Mesendoderm (in vitro differentiated cells): ENCODE results near the gene SLC45A2.

Experiments
- DNase-seq: peaks from one replicate; pipeline ENCODE4 v3.0.0; 2013
- H2AK5ac ChIP-seq: 2 replicates; pipeline ENCODE4 v1.6.1; 2013; ENCODE audit warnings: low read length, inconsistent platforms
- H2BK120ac ChIP-seq: 2 replicates; pipeline ENCODE4 v1.6.1; 2013; ENCODE audit warnings: low read depth, mild to moderate bottlenecking, low read length, moderate library complexity, mixed read lengths
- H2BK15ac ChIP-seq: replicated peaks from 2 replicates; pipeline ENCODE4 v1.6.1; 2013; ENCODE audit warnings: low read depth, mild to moderate bottlenecking, moderate library complexity
- H2BK5ac ChIP-seq: 2 replicates; pipeline ENCODE4 v1.6.1; 2013; ENCODE audit warnings: low read length, inconsistent platforms
- H3K18ac ChIP-seq: 2 replicates; pipeline ENCODE4 v1.6.1; 2013; ENCODE audit warnings: mild to moderate bottlenecking, low read length, mixed read lengths
- H3K23ac ChIP-seq: one replicate; pipeline ENCODE4 v1.6.1; 2013; ENCODE audit warnings: low read length
- H3K27ac ChIP-seq: 2 replicates; pipeline ENCODE4 v1.5.1; 2013; ENCODE audit warnings: low read depth, mild to moderate bottlenecking, inconsistent platforms, low read length, moderate library complexity
- H3K27me3 ChIP-seq: 2 replicates; pipeline ENCODE4 v1.6.1; 2013; ENCODE audit warnings: low read length, control low read depth, mild to moderate bottlenecking, inconsistent platforms; ENCODE audit not compliant: insufficient read depth, poor library complexity
- H3K36me3 ChIP-seq: 2 replicates; pipeline ENCODE4 v1.6.1; 2013; ENCODE audit warnings: low read length, inconsistent platforms; ENCODE audit not compliant: control insufficient read depth, insufficient read depth
- H3K4ac ChIP-seq: one replicate; pipeline ENCODE4 v1.6.1; 2013; ENCODE audit warnings: low read depth, mild to moderate bottlenecking, low read length, moderate library complexity
- H3K4me1 ChIP-seq: 2 replicates; pipeline ENCODE4 v1.6.1; 2013; ENCODE audit warnings: low read depth, low read length, inconsistent platforms; ENCODE audit not compliant: control insufficient read depth
- H3K4me2 ChIP-seq: 2 replicates; pipeline ENCODE4 v1.6.1; 2013; ENCODE audit warnings: low read length
- H3K4me3 ChIP-seq: 2 replicates; pipeline ENCODE4 v1.5.1; 2013; ENCODE audit warnings: mild to moderate bottlenecking, low read length
- H3K56ac ChIP-seq: one replicate; pipeline ENCODE4 v1.6.1; 2013; ENCODE audit warnings: low read length
- H3K79me1 ChIP-seq: 2 replicates; pipeline ENCODE4 v1.6.1; 2013; ENCODE audit warnings: low read length, inconsistent platforms
- H3K79me2 ChIP-seq: 2 replicates; pipeline ENCODE4 v1.6.1; 2013; ENCODE audit warnings: mild to moderate bottlenecking, low read length; ENCODE audit not compliant: control insufficient read depth, insufficient read depth
- H3K9ac ChIP-seq: 2 replicates; pipeline ENCODE4 v1.6.1; 2013; ENCODE audit warnings: low read length, inconsistent platforms
- H4K5ac ChIP-seq: one replicate; pipeline ENCODE4 v1.6.1; 2013; ENCODE audit warnings: low read length
- H4K8ac ChIP-seq: one replicate; pipeline ENCODE4 v1.6.1; 2013; ENCODE audit warnings: low read depth, mild to moderate bottlenecking, control low read depth, low read length, moderate library complexity
- WGBS: extraction: QIAGEN DNeasy Blood & Tissue Kit; methylation state at CpG from one replicate; pipeline ENCODE4 v1.1.7; 2013; ENCODE audit warnings: low lambda C conversion rate, missing lambda C conversion rate; ENCODE audit not compliant: insufficient coverage; ENCODE audit errors: extremely low coverage; 5-methylcytosine and 5-hydroxymethylcytosine counted together

SLC45A2 gene

DNA sequence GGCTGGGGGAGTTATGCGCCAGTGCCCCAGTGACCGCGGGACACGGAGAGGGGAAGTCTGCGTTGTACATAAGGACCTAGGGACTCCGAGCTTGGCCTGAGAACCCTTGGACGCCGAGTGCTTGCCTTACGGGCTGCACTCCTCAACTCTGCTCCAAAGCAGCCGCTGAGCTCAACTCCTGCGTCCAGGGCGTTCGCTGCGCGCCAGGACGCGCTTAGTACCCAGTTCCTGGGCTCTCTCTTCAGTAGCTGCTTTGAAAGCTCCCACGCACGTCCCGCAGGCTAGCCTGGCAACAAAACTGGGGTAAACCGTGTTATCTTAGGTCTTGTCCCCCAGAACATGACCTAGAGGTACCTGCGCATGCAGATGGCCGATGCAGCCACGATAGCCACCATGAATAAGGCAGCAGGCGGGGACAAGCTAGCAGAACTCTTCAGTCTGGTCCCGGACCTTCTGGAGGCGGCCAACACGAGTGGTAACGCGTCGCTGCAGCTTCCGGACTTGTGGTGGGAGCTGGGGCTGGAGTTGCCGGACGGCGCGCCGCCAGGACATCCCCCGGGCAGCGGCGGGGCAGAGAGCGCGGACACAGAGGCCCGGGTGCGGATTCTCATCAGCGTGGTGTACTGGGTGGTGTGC lies 48.0 kb downstream of the SLC45A2 start, which contains the start of gene RXFP3:
TSS of gene RXFP3 (plus strand) at position 6 of the 636 bp plus-strand sequence. CDS start at position 361, 355 bp downstream.
- DNase-seq: no peak
- Histone ChIP-seq H3K56ac (no peak within 1 kb of the TSS), H3K4me1 (no peaks in the 10 kb centered on the region), H3K4ac (no peak within 1 kb of the TSS), H4K8ac (no peak within 1 kb of the TSS), H4K5ac (no peak within 1 kb of the TSS), H3K27ac (no peak within 1 kb of the TSS), H2BK15ac (no peak within 1 kb of the TSS), H3K79me1 (no peaks in the 10 kb centered on the region), H3K79me2 (no peaks in the 10 kb centered on the region), H3K36me3 (no peaks in the 10 kb centered on the region), H2AK5ac (no peak within 1 kb of the TSS), H2BK5ac (no peak within 1 kb of the TSS), H3K4me3 (no peak within 1 kb of the TSS), H3K18ac (no peak within 1 kb of the TSS), H3K9ac (peak within 1 kb of the TSS; percentile 8), H3K4me2 (peak within 1 kb of the TSS; percentile 31), H3K23ac (no peak within 1 kb of the TSS), H3K27me3 (peaks cover 3% of the 10 kb centered on the region), H2BK120ac (no peak within 1 kb of the TSS)
- no CpG with 5 or more reads among the region's 45 CpGs for WGBS

DNA sequence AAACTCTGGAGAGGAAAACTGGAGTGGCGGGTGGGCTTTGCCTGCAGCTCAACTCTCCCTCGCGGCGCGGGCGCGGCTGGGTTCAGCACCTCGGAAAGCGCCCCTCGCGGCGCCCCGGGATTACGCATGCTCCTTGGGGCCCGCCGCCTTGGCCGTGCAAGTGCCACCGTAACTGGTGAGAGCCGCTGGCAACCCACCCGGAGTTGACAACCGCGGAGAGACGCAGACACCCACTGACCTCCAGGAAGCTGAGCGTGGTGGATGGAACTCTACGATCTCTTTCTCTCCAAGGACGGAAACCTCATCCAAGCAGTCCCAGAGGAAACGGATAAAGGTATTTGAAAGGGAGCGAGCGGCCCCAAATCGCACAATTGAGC lies 48.5 kb downstream of the SLC45A2 start:
- Histone ChIP-seq H3K27ac (no peak overlapping the region), H4K8ac (no peak overlapping the region), H3K4me2 (peak overlapping the region; percentile 31), H2BK5ac (no peak overlapping the region), H4K5ac (no peak overlapping the region), H3K79me2 (no peaks in the 10 kb centered on the region), H3K79me1 (no peaks in the 10 kb centered on the region), H3K36me3 (no peaks in the 10 kb centered on the region), H3K56ac (no peak overlapping the region), H2BK120ac (no peak overlapping the region), H3K4me3 (no peak overlapping the region), H3K23ac (no peak overlapping the region), H3K27me3 (peaks cover 3% of the 10 kb centered on the region), H3K18ac (no peak overlapping the region), H3K9ac (peak overlapping the region; percentile 8), H3K4me1 (no peaks in the 10 kb centered on the region), H2BK15ac (no peak overlapping the region), H3K4ac (no peak overlapping the region), H2AK5ac (no peak overlapping the region)
- no CpG with 5 or more reads among the region's 30 CpGs for WGBS
- peak; percentile 77 for DNase-seq

DNA sequence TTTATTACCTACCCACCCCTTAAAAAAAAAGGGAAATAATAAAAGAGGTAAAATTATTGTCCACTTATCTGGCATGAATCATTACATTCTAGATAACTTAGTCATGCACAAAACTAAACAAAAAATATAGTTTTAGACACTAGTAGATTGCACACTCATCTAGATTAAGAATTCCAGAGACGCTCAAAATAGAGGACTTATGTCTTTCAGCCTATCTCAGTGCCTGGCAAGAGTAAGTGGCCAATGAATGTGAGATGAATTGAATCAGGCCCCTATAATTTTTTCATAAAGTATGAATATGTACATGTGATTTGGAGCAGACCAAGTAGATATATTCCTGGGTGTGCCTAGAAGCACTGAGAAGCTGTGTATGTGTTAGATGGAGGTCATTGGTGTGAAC lies 50.3 kb downstream of the SLC45A2 start:
- peaks cover 3% of the 10 kb centered on the region for H3K27me3 ChIP-seq
- no peak overlapping the region for H2BK120ac ChIP-seq
- H3K4me2 ChIP-seq: no peak overlapping the region
- H3K27ac ChIP-seq: no peak overlapping the region
- H2BK5ac ChIP-seq: no peak overlapping the region
- no peaks in the 10 kb centered on the region for H3K79me2 ChIP-seq
- H2BK15ac ChIP-seq: no peak overlapping the region
- peaks cover 11% of the 10 kb centered on the region for H3K4me1 ChIP-seq
- WGBS: no CpG with 5 or more reads among the region's 1 CpG
- H3K9ac ChIP-seq: no peak overlapping the region
- H2AK5ac ChIP-seq: no peak overlapping the region
- H3K36me3 ChIP-seq: no peaks in the 10 kb centered on the region
- no peak for DNase-seq
- no peak overlapping the region for H4K8ac ChIP-seq
- no peak overlapping the region for H3K4ac ChIP-seq
- no peak overlapping the region for H3K23ac ChIP-seq
- H3K18ac ChIP-seq: no peak overlapping the region
- no peak overlapping the region for H3K56ac ChIP-seq
- no peak overlapping the region for H4K5ac ChIP-seq
- H3K4me3 ChIP-seq: no peak overlapping the region
- H3K79me1 ChIP-seq: no peaks in the 10 kb centered on the region

DNA sequence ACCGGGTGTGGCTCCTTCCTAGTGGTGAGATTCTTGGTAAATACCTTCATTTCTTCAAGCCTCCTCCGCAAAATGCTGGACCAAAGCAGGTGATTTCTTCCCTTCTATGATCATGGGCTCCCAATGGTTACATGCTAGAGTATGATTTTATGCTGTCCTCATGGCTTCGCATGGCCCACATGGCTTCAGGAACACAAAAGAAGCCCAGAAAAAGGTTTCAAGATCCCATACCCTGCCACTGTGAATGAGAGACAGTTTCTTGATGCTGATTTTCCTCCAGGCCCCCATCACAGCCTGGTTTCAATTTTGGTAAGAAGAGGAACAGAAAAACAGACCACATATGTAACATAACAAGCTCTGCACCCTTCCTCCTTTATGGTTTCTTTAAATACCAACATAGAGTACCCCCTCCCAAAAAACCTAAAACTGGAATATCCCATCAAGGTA lies 50.7 kb downstream of the SLC45A2 start:
- DNase-seq: no peak
- Histone ChIP-seq H3K36me3 (no peaks in the 10 kb centered on the region), H2BK15ac (no peak overlapping the region), H3K79me2 (no peaks in the 10 kb centered on the region), H3K56ac (no peak overlapping the region), H3K9ac (no peak overlapping the region), H3K4ac (no peak overlapping the region), H4K5ac (no peak overlapping the region), H3K23ac (no peak overlapping the region), H2BK5ac (no peak overlapping the region), H3K27me3 (peaks cover 3% of the 10 kb centered on the region), H3K18ac (no peak overlapping the region), H3K4me2 (no peak overlapping the region), H2BK120ac (no peak overlapping the region), H3K4me1 (peaks cover 11% of the 10 kb centered on the region), H3K79me1 (no peaks in the 10 kb centered on the region), H3K27ac (no peak overlapping the region), H3K4me3 (no peak overlapping the region), H4K8ac (no peak overlapping the region), H2AK5ac (no peak overlapping the region)
- no CpG with 5 or more reads among the region's 3 CpGs for WGBS

DNA sequence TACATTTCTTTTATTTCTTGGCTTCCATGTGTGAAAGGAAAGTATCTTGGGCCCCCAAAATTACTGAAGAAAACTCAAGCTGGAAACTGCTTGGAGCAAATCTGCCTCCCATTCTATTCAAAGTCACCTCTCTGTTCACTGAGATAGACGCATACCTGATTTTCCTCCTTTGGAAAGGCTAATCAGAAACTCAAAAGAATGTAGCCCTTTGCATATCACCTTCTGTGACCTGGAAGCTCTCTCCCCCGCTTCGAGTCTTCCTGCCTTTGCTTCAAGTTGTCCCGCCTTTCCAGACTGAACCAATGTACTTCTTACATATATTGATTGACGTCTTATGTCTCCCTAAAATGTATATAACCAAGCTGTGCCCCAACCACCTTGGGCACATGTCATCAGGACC lies 53.4 kb downstream of the SLC45A2 start:
- no peaks in the 10 kb centered on the region for H3K27me3 ChIP-seq
- H3K23ac ChIP-seq: no peak overlapping the region
- H3K4me1 ChIP-seq: peaks cover 13% of the 10 kb centered on the region
- no peak overlapping the region for H2BK15ac ChIP-seq
- H3K18ac ChIP-seq: no peak overlapping the region
- WGBS: no CpG with 5 or more reads among the region's 5 CpGs
- no peak overlapping the region for H4K5ac ChIP-seq
- H2BK5ac ChIP-seq: no peak overlapping the region
- no peak overlapping the region for H2BK120ac ChIP-seq
- no peaks in the 10 kb centered on the region for H3K79me1 ChIP-seq
- no peak overlapping the region for H3K4me3 ChIP-seq
- peak; percentile 62 for DNase-seq
- H3K9ac ChIP-seq: no peak overlapping the region
- H3K4me2 ChIP-seq: no peak overlapping the region
- no peak overlapping the region for H2AK5ac ChIP-seq
- no peak overlapping the region for H3K4ac ChIP-seq
- no peak overlapping the region for H3K56ac ChIP-seq
- H3K79me2 ChIP-seq: no peaks in the 10 kb centered on the region
- H3K27ac ChIP-seq: peak overlapping the region; percentile 2
- no peaks in the 10 kb centered on the region for H3K36me3 ChIP-seq
- H4K8ac ChIP-seq: no peak overlapping the region
